ENCODE results near the gene ART3.

GRCh38 chr4:76087007-76087769, 12.7 kb downstream of the ART3 start:
- TF ChIP-seq CTCF (optimal IDR thresholded peaks at IDR 0.05 in 1 of 3, IDR thresholded peaks at IDR 0.05 in 1 of 3, conservative IDR thresholded peaks at IDR 0.05 in 1 of 3; ENCODE audit: extremely low read depth in 1 of 3, insufficient read depth in 2 of 3, low read length in 3 of 3) (peak; percentile 70 to 80 (median 78)), EZH2 (IDR thresholded peaks at IDR 0.05; ENCODE audit: low read length) (no peak)
